Hematopoietic multipotent progenitor cell treated with erythropoietin and hydrocortisone succinate and interleukin-3 and kit ligand, for 15 days (in vitro differentiated cells): Measurements from ENCODE around the gene OTUD1.

Experiments
- DNase-seq: peaks from one replicate; pipeline ENCODE4 v3.0.0-alpha.2; 2015; ENCODE audit warnings: low spot score

OTUD1 gene

DNA sequence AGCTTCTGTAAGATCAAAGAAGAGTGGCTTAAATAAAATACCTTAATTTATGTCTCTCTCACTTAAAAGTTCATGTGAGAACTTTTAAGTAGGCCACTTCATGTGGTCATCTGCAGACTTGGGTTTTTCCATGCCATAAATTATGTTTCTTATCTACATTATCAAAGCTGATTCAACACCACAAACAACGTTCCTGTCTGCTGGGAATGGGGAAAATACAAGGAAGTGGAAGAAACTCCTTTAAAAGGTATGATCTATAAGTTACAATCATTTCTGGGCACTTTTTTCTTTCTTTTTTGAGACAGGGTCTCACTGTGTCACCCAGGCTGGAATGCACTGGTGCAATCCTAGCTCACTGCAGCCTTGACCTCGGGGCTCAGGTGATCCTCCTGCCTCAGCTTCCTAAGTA, 16.9 kb upstream of the OTUD1 start:
- no peak for DNase-seq

DNA sequence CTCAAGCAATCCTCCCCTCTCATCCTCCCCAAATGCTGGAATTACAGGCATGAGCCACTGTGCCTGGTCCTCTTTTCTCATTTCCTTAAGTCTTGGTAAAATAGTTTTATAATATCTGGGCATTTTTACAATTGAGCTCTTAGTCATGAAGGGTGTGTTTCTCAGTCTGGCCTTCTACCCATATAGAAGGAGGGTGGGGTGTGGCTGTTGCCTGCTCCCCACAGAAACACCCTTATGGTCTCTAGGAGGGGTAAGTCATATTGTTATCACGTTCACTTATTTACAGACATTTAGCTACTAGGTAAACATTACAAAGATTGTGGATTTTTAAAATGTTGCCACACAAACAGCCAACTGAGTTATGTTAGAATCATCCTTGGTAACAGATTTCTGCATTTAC, 6.7 kb upstream of the OTUD1 start:
- no peak for DNase-seq

DNA sequence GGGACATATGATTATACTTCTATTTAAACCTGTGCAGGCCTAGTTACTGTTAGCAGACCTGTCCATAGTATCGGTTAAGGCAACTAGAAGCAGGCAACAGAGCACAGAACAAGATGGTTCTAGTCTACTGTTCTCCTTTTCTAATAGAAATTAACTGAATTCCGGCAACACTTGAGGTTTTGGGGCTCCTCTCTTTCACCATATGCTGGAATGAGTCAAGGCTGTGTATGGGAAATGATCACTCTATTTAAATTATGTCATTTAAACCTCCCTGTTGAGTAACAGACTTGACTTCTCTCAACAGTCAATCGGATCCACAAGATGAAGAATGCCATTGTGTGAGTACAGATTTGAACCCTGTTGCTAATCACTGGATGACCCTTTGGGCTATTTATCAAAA, 6.2 kb upstream of the OTUD1 start:
- DNase-seq, result no peak

DNA sequence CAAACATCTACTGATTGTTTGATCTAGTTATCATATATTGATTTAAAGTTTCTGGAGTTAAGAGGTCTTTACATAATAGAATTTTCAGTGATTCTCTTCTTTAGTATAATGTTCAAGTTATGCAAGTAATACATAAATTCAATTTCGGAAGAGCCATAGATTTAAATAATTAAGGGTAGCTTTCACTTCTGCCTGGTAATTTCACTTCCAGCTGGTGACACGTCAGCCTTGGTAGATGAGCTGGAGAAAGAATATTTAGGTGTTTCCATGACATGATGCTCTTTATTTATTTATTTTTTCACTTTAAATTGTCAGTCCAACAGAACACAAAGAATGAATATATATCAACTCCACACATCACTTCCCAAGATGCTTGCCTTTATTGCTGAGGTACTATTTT, 5.2 kb upstream of the OTUD1 start:
- no peak for DNase-seq

DNA sequence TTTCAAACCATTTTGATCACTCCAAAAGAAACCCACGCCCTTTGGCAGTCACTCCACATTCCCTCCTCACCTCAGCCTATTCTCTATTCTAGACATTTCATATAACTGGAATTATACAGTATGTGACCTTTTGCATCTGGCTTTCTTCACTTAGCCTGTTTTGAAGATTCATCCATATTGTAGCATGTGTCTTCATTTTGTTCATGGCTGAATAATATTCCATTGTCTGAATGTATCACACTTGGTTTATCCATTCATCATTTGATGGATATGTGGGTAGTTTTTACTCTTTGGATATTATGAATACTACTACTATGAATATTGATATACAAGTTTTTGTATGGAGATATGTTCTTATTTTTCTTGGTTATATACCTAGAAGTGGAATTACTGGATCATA, 3.5 kb upstream of the OTUD1 start:
- DNase-seq, result no peak

DNA sequence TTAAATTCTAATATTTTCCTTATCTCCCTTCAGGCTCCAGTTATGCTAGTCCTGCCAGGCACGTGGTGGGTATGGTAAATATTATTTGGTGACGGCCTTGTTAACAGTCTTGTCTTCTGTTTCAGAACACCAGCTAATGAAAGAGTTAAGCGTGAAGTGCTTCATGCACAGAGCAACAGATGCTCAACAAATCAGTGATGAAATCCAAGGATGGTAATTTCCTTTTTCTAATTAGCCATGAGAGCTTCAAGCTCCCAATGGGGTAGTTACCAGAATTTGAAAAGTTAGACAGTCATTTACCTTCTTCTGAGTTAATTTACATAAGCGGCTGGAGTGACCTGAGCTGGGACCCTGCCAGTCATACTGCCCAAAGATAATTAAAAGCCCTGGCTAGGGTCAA, 1.9 kb upstream of the OTUD1 start:
- no peak for DNase-seq

DNA sequence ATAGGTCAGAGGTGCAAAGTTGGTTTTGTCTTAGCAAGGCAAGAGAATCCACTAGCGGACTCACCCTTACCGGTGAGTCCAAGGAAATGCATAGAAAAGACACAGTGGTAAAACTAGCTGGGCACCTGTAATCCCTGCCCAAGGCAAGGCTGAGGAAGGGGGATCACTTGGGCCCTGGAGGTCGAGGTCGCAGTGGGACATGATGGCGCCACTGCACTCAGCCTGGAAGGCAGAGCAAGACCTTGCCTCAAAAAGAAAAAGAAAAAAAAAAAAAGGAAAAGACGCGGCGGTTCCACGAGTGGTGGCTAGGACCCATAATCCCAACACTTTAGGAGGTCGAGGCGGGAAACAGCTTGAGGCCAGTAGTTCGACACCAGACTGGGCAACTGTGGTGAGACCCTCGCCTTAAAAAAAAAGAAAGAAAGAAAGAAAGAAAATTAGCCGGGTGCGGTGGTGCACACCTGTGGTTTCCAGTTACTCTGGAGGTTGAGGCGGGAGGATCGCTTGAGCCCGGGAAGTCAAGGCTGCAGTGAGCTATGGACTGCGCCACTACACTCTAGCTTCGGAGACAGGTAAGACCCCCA, 820 bp upstream of the OTUD1 start:
- no peak for DNase-seq

DNA sequence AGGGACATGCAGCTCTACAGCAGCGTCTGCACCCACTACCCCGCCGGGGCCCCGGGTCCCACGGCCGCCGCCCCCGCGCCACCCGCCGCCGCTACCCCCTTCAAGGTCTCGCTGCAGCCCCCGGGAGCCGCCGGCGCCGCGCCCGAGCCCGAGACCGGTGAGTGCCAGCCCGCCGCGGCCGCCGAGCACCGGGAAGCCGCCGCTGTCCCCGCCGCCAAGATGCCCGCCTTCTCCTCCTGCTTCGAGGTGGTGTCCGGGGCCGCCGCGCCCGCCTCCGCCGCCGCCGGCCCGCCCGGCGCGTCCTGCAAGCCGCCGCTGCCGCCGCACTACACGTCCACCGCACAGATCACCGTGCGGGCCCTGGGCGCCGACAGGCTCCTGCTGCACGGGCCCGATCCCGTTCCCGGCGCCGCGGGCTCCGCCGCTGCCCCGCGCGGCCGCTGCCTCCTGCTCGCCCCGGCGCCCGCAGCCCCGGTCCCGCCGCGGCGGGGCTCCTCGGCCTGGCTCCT, 631 bp downstream of the OTUD1 start:
- DNase-seq, result peak; percentile 34

DNA sequence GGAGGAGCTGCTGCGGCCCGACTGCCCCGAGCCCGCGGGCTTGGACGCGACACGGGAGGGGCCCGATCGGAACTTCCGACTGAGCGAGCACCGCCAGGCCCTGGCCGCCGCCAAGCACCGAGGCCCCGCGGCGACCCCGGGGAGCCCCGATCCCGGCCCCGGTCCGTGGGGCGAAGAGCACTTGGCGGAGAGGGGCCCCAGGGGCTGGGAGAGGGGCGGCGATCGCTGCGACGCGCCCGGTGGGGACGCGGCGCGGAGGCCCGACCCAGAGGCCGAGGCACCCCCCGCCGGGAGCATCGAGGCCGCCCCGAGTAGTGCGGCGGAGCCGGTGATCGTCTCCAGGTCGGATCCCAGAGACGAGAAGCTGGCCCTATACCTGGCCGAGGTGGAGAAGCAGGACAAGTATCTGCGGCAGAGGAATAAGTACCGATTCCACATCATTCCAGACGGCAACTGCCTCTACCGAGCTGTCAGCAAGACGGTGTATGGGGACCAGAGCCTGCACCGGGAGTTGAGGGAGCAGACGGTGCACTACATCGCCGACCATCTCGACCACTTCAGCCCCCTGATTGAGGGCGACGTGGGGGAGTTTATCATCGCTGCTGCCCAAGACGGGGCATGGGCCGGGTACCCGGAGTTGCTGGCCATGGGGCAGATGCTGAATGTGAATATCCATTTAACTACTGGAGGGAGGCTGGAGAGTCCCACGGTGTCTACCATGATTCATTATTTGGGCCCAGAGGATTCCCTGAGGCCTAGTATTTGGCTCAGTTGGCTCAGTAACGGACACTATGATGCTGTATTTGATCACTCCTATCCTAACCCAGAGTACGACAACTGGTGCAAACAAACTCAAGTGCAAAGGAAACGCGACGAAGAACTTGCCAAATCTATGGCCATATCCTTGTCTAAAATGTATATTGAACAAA, 1.4 kb downstream of the OTUD1 start:
- DNase-seq, result peak; percentile 26

DNA sequence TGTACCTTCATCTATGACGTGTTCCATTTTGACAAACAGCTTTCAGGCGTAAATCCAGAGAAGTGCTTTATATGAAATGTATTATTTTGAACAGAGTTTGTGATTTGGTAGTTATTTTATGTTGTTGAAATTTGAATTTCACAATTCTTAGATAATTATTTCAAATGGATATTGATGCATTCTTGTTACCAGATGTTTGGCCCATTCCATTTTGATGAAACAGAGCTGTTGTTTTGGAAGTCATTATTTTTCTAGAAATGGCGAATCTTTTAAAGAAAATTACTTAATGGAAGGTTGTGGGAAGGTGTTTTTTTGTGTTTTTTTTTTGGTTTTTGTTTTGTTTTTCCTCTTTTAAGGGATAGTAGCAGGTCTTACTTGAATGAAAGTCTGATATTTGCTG, 2.4 kb downstream of the OTUD1 start:
- no peak for DNase-seq

DNA sequence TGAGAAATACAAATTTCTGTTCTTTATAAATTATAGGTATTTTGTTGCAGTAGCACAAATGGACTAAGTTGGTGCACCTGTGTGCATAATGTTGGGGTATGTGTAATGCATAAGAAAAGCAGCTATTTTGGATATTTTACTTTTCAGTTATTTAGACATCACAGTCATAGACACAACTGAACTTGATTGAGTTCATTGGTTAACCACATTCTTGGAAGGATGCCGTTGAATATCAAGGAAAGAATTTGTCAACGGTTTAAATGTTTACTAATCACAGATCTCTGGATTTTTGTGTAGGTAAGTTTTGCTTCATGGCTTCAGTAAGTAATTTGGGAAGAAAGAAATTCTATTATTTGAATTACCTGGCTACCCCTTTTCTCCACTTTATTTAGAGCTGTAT, 4.1 kb downstream of the OTUD1 start:
- DNase-seq, result no peak

DNA sequence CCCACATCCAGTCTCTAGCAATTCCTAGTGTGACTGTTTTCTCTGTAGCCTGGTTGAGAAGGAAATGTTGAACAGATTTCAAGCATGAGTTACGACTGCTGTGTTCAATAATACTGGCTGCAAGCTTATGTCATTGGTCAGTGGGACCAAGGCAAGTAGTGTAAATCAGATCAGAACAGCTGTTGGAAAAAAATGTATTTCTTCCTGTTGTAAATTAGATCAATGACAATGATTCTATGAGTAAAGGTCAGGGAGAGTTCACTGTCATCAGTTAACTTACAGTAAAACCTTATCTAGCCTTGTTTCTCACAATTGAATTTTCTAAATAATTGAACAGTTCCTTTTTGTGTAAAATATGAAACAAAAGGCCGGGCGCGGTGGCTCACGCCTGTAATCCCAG, 6.7 kb downstream of the OTUD1 start:
- DNase-seq, result no peak

DNA sequence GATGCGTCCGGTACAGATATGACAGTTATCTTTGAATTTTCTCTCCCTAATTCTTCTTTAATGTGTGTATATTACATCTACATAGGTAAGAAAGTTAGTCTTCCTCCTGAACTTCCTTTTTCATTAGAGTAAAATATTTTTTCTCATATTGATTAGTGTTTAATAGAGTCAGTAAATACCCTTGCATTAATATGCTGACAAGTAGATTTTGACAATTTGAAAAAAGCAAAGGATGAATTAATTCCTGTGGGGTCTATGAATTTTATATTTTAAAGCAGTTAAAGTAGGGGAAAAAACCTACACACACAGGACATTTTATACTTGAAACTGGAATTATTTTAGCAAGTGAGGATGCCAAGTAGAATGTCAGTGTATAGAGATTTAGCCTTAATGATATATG, 9.4 kb downstream of the OTUD1 start:
- no peak for DNase-seq

DNA sequence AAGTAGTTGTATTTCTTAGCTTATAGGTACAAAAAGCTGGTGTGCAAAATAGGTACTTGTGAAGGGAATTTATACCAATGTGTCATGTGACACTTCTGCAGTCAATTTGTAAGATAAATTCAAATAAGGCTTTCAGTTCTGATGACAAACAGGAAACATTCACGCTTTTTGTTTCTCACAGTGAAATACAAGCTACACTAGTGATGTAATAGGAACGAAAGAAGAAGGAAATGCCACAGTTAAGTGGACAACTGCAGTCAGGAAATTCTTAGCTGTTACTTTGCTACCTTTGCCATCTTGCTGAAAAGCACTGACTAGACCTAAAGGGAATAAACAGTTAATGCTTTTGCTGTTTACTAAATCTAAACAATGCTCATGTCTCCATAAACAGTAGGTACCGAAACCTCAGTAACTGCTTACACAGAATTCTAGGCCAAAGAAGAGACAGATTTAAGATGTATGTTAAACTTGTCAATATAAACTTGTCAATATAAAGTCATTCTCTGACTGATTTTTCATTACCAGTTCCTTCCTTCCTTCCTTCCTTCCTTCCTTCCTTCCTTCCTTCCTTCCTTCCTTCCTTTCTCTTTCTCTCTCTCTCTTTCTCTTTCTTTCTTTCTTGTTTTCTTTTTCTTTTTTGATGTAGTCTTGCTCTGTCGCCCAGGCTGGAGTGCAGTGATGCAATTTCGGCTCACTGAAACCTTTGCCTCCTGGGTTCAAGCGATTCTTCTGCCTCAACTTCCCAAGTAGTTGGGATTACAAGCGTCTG, 10.1 kb downstream of the OTUD1 start:
- no peak for DNase-seq

DNA sequence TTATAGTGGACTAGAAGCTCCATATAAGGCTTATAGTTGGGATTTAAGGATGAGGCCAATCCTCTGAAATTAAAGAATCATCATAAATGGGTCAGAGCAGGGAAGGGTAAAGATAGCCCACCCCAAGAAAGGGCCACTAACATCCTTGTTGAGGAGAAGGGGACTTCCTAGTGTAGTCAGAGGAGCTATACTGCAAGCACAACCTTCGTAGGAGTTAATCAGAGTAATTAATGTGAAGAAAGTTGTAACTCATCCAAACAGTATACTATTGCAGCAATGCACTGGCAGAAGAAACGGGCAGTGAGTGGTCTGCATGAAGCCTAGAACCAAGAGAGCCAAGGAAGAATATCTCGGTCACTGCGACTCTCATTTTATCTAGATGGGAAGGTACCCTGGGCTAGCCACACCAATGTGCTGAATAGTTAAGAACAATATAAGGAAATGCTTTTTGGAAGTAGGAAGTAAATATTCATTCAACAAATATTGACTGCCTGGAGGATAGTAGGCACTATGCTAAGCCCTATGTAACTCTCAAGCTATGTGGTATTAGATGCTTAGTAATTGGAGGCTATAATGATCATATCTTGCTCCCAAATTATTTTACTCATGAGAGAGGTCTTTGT, 13.3 kb downstream of the OTUD1 start:
- no peak for DNase-seq

DNA sequence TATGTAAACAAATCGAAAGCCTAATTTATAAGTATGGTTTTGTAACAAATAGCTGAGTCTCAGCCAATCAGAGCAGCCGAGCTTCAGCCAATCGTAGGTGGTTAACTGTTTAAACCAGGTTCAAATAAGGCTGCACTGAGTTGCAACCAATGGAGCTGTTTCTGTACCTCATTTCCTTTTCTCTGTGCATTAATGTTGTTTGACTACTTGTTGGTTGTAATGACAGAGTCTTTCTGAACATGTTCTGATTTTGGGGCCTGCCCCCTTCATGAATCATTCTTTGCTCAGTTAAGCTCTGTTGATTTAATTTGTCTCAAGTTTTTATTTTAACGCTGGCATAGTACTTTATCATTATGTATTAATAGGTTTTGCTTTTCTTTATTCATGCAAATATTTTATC, 14.6 kb downstream of the OTUD1 start:
- no peak for DNase-seq

DNA sequence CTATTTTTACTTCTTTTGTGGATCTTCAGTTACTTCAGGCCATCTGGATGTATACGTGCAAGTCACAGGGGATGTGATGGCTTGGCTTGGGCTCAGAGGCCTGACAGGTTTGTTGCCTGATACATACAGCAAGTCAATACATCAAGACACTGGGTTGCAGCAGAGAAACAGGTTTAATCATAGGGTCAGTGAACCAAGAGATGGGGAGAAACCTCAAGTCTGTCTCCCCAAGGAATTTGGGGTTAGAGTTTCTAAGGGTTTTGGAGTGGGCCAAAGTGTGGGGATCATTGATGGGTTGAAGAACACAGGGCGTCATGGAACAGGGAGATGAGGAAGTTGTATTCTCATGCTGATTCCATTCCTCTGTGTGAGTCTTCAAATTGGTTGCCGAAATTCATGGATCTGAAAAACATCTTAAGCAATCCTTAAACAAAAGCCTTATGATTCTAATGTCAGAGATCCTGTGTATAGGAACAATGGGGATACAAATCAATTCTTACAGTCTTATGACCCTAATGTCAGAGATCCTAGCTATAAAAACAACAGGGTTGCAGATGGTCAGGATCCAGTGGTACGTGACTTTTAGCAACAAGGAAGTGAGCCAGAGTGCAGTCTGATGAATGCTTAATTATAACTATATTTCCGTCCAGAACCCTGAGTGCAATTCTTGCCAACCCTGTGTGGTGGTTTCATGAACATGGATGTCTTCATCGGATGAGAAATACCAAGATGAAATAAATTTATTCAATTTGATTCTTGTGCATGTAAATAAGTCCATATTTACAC, 18.9 kb downstream of the OTUD1 start:
- DNase-seq, result no peak

DNA sequence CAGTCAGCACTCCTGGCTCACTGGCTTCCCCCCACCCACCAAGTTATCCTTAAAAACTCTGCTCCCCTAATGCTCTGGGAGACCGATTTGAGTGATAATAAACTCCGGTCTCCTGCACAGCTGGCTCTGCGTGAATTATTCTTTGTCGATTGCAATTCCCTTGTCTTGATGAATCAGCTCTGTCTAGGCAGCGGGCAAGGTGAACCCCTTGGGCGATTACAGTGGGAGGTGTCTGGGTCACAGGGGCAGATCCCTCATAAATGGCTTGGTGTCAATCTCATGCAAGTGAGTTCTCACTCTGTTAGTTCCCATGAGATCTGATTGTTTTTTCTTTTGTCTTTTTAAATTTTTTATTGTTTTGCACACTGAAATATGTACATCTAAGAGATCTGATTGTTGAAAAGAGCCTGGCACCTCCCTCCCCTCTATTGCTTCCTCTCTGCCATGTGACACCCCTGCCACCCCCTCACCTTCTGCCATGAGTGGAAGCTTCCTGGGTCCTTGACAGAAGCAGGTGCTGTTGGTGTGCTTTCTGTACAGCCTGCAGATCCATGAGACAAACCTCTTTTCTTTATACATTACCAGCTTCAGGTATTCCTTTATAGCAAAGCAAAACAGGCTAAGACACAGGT, 20.5 kb downstream of the OTUD1 start:
- no peak for DNase-seq

DNA sequence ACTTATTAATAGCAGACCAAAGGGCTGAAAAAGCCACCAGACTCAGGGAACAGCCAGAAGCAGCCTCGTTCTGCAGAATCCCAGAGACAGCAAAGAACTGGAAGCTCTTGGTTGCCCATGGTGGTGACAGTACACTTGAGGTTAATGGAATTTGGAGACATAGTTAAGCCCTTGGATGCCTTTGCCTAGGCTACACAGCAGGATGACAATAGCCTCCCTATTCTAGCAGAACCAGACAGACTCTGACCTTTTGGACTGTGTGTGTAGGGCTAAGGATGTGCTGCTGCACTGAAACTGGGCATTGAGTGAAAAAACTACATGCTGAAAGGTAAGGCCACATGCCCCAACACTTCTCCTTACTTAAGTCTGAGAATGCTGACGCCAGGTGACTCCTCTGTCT, 22.7 kb downstream of the OTUD1 start:
- no peak for DNase-seq

DNA sequence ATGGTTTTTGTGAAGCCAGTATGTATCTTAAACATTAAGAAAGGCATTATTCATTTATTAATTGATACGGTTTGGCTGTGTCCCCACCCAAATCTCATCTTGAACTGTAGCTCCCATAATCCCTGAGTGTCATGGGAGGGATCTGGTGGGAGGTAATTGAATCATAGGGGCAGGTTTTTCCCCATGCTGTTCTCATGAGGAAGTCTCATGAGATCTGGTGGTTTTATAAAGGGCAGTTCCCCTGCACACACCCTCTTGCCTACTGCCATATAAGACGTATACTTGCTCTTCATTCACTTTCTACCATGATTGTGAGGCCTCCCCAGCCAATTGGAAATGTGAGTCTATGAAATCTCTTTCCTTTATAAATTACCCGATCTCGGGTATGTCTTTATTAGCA, 28.1 kb downstream of the OTUD1 start:
- no peak for DNase-seq

DNA sequence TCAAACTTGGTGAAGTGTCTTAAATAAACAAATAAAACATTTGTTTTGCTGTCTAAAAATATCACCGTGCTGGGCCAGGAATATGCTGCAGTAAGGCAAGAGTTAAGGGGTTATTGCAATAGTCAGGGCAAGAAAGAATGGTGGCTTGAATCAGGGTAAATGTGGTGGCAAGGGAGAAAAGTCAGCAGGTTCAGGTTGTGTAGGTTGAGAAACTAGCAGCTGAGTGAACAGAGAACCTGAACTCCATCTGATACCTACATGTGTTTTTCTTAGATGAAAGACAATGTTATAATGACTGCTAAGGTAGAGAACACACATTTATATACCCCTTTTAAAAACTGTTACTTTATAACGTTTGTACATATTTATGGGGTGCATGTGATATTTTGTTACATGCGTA, 28.7 kb downstream of the OTUD1 start:
- DNase-seq, result no peak
